ENCODE measurements around the gene SECISBP2L. TPM values are rescaled to one million over a fixed set of nuclear protein-coding genes. Genes with fewer than 3 reads are reported as not detected.

Gene SECISBP2L
- total and polyA plus RNA-seq, 4 donors = 16.2 to 678 (median 51.7) TPM

GRCh38 chr15:49023354-49023753 is 22.9 kb downstream of the SECISBP2L start:
- WGBS, 2 donors = 87 to 89% methylated on average over 3 of the region's 3 CpGs
- ATAC-seq (ENCODE audit: insufficient read depth, low FRiP score) = no peak
- Histone ChIP-seq H3K27ac (ENCODE audit: low read depth in 1 of 2, low read length in 1 of 2) (no peak overlapping the region), H3K9me3 (ENCODE audit: control insufficient read depth in 4 of 4, insufficient read depth in 3 of 4, low read length in 3 of 4) (no peaks in the 10 kb centered on the region), H3K9ac (ENCODE audit: insufficient read depth in 1 of 2, low read length in 2 of 2) (no peak overlapping the region), H3K4me3 (no peak overlapping the region), H3K4me1 (ENCODE audit: control insufficient read depth in 5 of 5, insufficient read depth in 5 of 5, low read length in 5 of 5) (no peaks in the 10 kb centered on the region), H3K36me3 (ENCODE audit: control insufficient read depth in 4 of 4, insufficient read depth in 4 of 4, low read length in 4 of 4) (peaks cover 6 to 28% (median 16%) of the 10 kb centered on the region in 4 donors), H3K27me3 (ENCODE audit: control insufficient read depth in 3 of 3, insufficient read depth in 3 of 3, low read length in 2 of 3) (no peaks in the 10 kb centered on the region)
- TF ChIP-seq CTCF (IDR thresholded peaks at IDR 0.05; ENCODE audit: control extremely low read depth, extremely low read depth) = no peak
- DNase-seq = no peak

- 80 to 90% methylated on average over 2 of the region's 2 CpGs for WGBS, 2 donors
- Histone ChIP-seq H3K4me1 (ENCODE audit: control insufficient read depth in 5 of 5, insufficient read depth in 5 of 5, low read length in 5 of 5) (no peaks in the 10 kb centered on the region), H3K36me3 (ENCODE audit: control insufficient read depth in 4 of 4, insufficient read depth in 4 of 4, low read length in 4 of 4) (peaks cover 8 to 42% (median 23%) of the 10 kb centered on the region in 4 donors), H3K9me3 (ENCODE audit: control insufficient read depth in 4 of 4, insufficient read depth in 3 of 4, low read length in 3 of 4) (no peaks in the 10 kb centered on the region), H3K4me3 (no peak overlapping the region), H3K9ac (ENCODE audit: insufficient read depth in 1 of 2, low read length in 2 of 2) (no peak overlapping the region), H3K27me3 (ENCODE audit: control insufficient read depth in 3 of 3, insufficient read depth in 3 of 3, low read length in 2 of 3) (no peaks in the 10 kb centered on the region), H3K27ac (ENCODE audit: low read depth in 1 of 2, low read length in 1 of 2) (no peak overlapping the region)
- DNase-seq (no peak), ATAC-seq (ENCODE audit: insufficient read depth, low FRiP score) (no peak)
- TF ChIP-seq CTCF (IDR thresholded peaks at IDR 0.05; ENCODE audit: control extremely low read depth, extremely low read depth) = no peak
Measured at GRCh38 chr15:49015896-49016295, 30.4 kb downstream of the SECISBP2L start.

- no peak for TF ChIP-seq CTCF (IDR thresholded peaks at IDR 0.05; ENCODE audit: control extremely low read depth, extremely low read depth)
- Histone ChIP-seq H3K9me3 (ENCODE audit: control insufficient read depth in 4 of 4, insufficient read depth in 3 of 4, low read length in 3 of 4) (no peaks in the 10 kb centered on the region), H3K4me1 (ENCODE audit: control insufficient read depth in 5 of 5, insufficient read depth in 5 of 5, low read length in 5 of 5) (no peaks in the 10 kb centered on the region), H3K4me3 (no peak overlapping the region), H3K9ac (ENCODE audit: insufficient read depth in 1 of 2, low read length in 2 of 2) (no peak overlapping the region), H3K27me3 (ENCODE audit: control insufficient read depth in 3 of 3, insufficient read depth in 3 of 3, low read length in 2 of 3) (no peaks in the 10 kb centered on the region), H3K36me3 (ENCODE audit: control insufficient read depth in 4 of 4, insufficient read depth in 4 of 4, low read length in 4 of 4) (peaks cover 12 to 40% (median 31%) of the 10 kb centered on the region in 4 donors), H3K27ac (ENCODE audit: low read depth in 1 of 2, low read length in 1 of 2) (no peak overlapping the region)
- DNase-seq (no peak), ATAC-seq (ENCODE audit: insufficient read depth, low FRiP score) (no peak)
- WGBS, 2 donors = 93 to 97% methylated on average over 2 of the region's 2 CpGs
Measured at GRCh38 chr15:48999314-48999713, 46.9 kb downstream of the SECISBP2L start.

- Histone ChIP-seq H3K4me3 (no peak overlapping the region), H3K4me1 (ENCODE audit: control insufficient read depth in 5 of 5, insufficient read depth in 5 of 5, low read length in 5 of 5) (no peaks in the 10 kb centered on the region), H3K9ac (ENCODE audit: insufficient read depth in 1 of 2, low read length in 2 of 2) (no peak overlapping the region), H3K9me3 (ENCODE audit: control insufficient read depth in 4 of 4, insufficient read depth in 3 of 4, low read length in 3 of 4) (no peaks in the 10 kb centered on the region), H3K27ac (ENCODE audit: low read depth in 1 of 2, low read length in 1 of 2) (no peak overlapping the region), H3K36me3 (ENCODE audit: control insufficient read depth in 4 of 4, insufficient read depth in 4 of 4, low read length in 4 of 4) (peaks cover 18 to 57% (median 46%) of the 10 kb centered on the region in 4 donors), H3K27me3 (ENCODE audit: control insufficient read depth in 3 of 3, insufficient read depth in 3 of 3, low read length in 2 of 3) (no peaks in the 10 kb centered on the region)
- ATAC-seq (ENCODE audit: insufficient read depth, low FRiP score) = no peak
- no peak for DNase-seq
- TF ChIP-seq CTCF (IDR thresholded peaks at IDR 0.05; ENCODE audit: control extremely low read depth, extremely low read depth) = no peak
- 98 to 99% methylated on average over 2 of the region's 2 CpGs for WGBS, 2 donors
Measured at GRCh38 chr15:48996276-48996675, 50.0 kb downstream of the SECISBP2L start.

Data from lung (tissue), 12 donors.